A549 (cell line): ENCODE measurements around the gene GP1BA. TPM values are rescaled to one million over a fixed set of nuclear protein-coding genes. Genes with fewer than 3 reads are reported as not detected.
A peak's percentile ranks its signal among the peaks of the same experiment; 100 is the strongest.

Experiments used
- ATAC-seq, 2 experiments: fragments of 200-7000 bp in 1 of 2; fragments of >200 bp in 1 of 2; cut with Nextera tagmentation in 1 of 2; cut with Tn5 transposase in 1 of 2; 3 replicates each; pipeline versions ENCODE4 v1.8.0 to v1.9.1; 2018 to 2020; ENCODE audit warnings: mild to moderate bottlenecking in 1 of 2, moderate library complexity in 1 of 2
- CTCF ChIA-PET: fragments of 300-600 bp; sonication (Branson Sonifier 250); formaldehyde crosslinking; extraction: SDS; loops from one replicate; lab custom pipeline; 2021; ENCODE audit warnings: antibody characterized with exemption, inconsistent platforms; lab: Yijun Ruan, JAX
- POLR2A ChIA-PET: fragments of 350-600 bp; formaldehyde crosslinking; extraction: SDS; loops from one replicate; lab custom pipeline; 2021; ENCODE audit warnings: antibody characterized with exemption, inconsistent platforms; lab: Yijun Ruan, JAX
- DNase-seq, 2 experiments: peaks; one replicate each; pipeline versions ENCODE4 v3.0.0 to v3.0.0-alpha.2; 2011 to 2016; ENCODE audit warnings: low read depth in 1 of 2, low spot score in 1 of 2
- FAIRE-seq: peaks from 2 replicates; lab custom pipeline; 2011; peaks lifted over from hg19 to GRCh38; lab: Jason Lieb, UNC
- H3K27ac ChIP-seq, 2 experiments: fragments of >200 bp; sonication (Bioruptor Twin); formaldehyde crosslinking; 3 replicates each; pipeline ENCODE4 v1.5.1; 2016 to 2017
- H3K4me1 ChIP-seq: fragments of >200 bp; sonication (Bioruptor Twin); formaldehyde crosslinking; 3 replicates; pipeline ENCODE4 v1.6.1; 2016
- H3K4me2 ChIP-seq: fragments of >200 bp; sonication (Bioruptor Twin); formaldehyde crosslinking; 3 replicates; pipeline ENCODE4 v1.6.1; 2016
- H3K4me3 ChIP-seq: fragments of >200 bp; sonication (Bioruptor Twin); formaldehyde crosslinking; 3 replicates; pipeline ENCODE4 v1.5.1; 2016
- H3K9me3 ChIP-seq: fragments of >200 bp; sonication (Bioruptor Twin); formaldehyde crosslinking; 3 replicates; pipeline ENCODE4 v1.6.1; 2016
- CBX2 ChIP-seq: fragments of 200-600 bp; sonication (generic); IDR thresholded peaks from 2 replicates; pipeline ENCODE4 v1.6.1; 2016; ENCODE audit warnings: low read depth, mild to moderate bottlenecking, borderline replicate concordance
- CEBPB ChIP-seq, 2 experiments: fragments of >200 bp in 1 of 2; sonication (Bioruptor Twin) in 1 of 2; formaldehyde crosslinking in 1 of 2; IDR thresholded peaks; 2 replicates each; pipeline ENCODE4 v1.6.1; 2012 to 2016
- EHF ChIP-seq: fragments of 250-450 bp; sonication (Bioruptor Pico); IDR thresholded peaks from 2 replicates; pipeline ENCODE4 v1.5.0; 2020; ENCODE audit warnings: mild to moderate bottlenecking
- EHMT2 ChIP-seq: fragments of 200-600 bp; sonication (generic); IDR thresholded peaks from 2 replicates; pipeline ENCODE4 v1.6.1; 2016; ENCODE audit warnings: antibody characterized with exemption, low read depth, mild to moderate bottlenecking, moderate library complexity
- EP300 ChIP-seq, 2 experiments: fragments of >200 bp; sonication (Bioruptor Twin); formaldehyde crosslinking; IDR thresholded peaks; 2 replicates in 1 of 2; 3 replicates in 1 of 2; pipeline ENCODE4 v1.6.1; 2016 to 2017
- FOSL2 ChIP-seq, 2 experiments: fragments of 450-650 bp in 1 of 2; fragments of >200 bp in 1 of 2; sonication (Bioruptor Twin) in 1 of 2; formaldehyde crosslinking; IDR thresholded peaks; 2 replicates each; pipeline versions ENCODE4 v1.5.0 to v1.6.1; 2016 to 2020; ENCODE audit warnings: mild to moderate bottlenecking in 1 of 2, moderate library complexity in 1 of 2
- FOXS1 ChIP-seq: fragments of 250-450 bp; sonication (Bioruptor Pico); IDR thresholded peaks from 2 replicates; pipeline ENCODE4 v1.5.0; 2020; ENCODE audit warnings: mild to moderate bottlenecking, moderate library complexity
- HEYL ChIP-seq: fragments of 250-450 bp; sonication (Bioruptor Pico); IDR thresholded peaks from 2 replicates; pipeline ENCODE4 v1.8.0; 2021; ENCODE audit warnings: mild to moderate bottlenecking, moderate library complexity
- HOXA7 ChIP-seq: fragments of 250-450 bp; sonication (Bioruptor Pico); IDR thresholded peaks from 2 replicates; pipeline ENCODE4 v1.5.0; 2020; ENCODE audit warnings: mild to moderate bottlenecking, moderate library complexity
- JUNB ChIP-seq: fragments of >200 bp; sonication (Bioruptor Twin); formaldehyde crosslinking; IDR thresholded peaks from 2 replicates; pipeline ENCODE4 v1.6.1; 2016
- KDM5A ChIP-seq: fragments of 200-600 bp; sonication (generic); IDR thresholded peaks from 2 replicates; pipeline ENCODE4 v1.6.1; 2016; ENCODE audit warnings: antibody characterized with exemption, mild to moderate bottlenecking
- MAZ ChIP-seq: fragments of 150-350 bp; IDR thresholded peaks from 2 replicates; pipeline ENCODE4 v1.6.1; 2014; ENCODE audit warnings: antibody characterized with exemption, low read depth, low read length, borderline replicate concordance
- MYC ChIP-seq: IDR thresholded peaks from 2 replicates; pipeline ENCODE4 v1.6.1; 2012; ENCODE audit warnings: mild to moderate bottlenecking, inconsistent platforms, low read length, improper control_type of control experiment, borderline replicate concordance
- NFE2L2 ChIP-seq: fragments of 150-350 bp; conservative IDR thresholded peaks from 2 replicates; pipeline ENCODE4 v1.6.1; 2014; ENCODE audit warnings: low read length
- NPAS2 ChIP-seq: fragments of 250-450 bp; sonication (Bioruptor Pico); IDR thresholded peaks from 2 replicates; pipeline ENCODE4 v1.8.0; 2022; ENCODE audit warnings: mild to moderate bottlenecking, moderate library complexity, borderline replicate concordance
- PHF8 ChIP-seq: fragments of 200-600 bp; sonication (generic); IDR thresholded peaks from 2 replicates; pipeline ENCODE4 v1.6.1; 2016; ENCODE audit warnings: low read depth, mild to moderate bottlenecking, antibody characterized with exemption, moderate library complexity, borderline replicate concordance
- POLR2A ChIP-seq: IDR thresholded peaks from 2 replicates; pipeline ENCODE4 v1.6.1; 2012; ENCODE audit warnings: mild to moderate bottlenecking, low read length
- POLR2AphosphoS2 ChIP-seq: conservative IDR thresholded peaks from 2 replicates; pipeline ENCODE4 v1.6.1; 2012; ENCODE audit warnings: low read length, improper control_type of control experiment, inconsistent platforms
- RARB ChIP-seq: fragments of 250-450 bp; sonication (Bioruptor Pico); IDR thresholded peaks from 2 replicates; pipeline ENCODE4 v1.8.0; 2021; ENCODE audit warnings: mild to moderate bottlenecking, moderate library complexity
- RCOR1 ChIP-seq: fragments of 150-350 bp; IDR thresholded peaks from 2 replicates; pipeline ENCODE4 v1.6.1; 2014; ENCODE audit warnings: antibody characterized with exemption, low read length, low read depth
- RNF2 ChIP-seq: fragments of 200-600 bp; sonication (generic); IDR thresholded peaks from 2 replicates; pipeline ENCODE4 v1.6.1; 2016; ENCODE audit warnings: low read depth, mild to moderate bottlenecking, antibody characterized with exemption, moderate library complexity, borderline replicate concordance
- SMC3 ChIP-seq: fragments of >200 bp; sonication (Bioruptor Twin); formaldehyde crosslinking; IDR thresholded peaks from 3 replicates; pipeline ENCODE4 v1.6.1; 2018; ENCODE audit warnings: inconsistent platforms
- SREBF2 ChIP-seq: fragments of 450-650 bp; IDR thresholded peaks from 2 replicates; pipeline ENCODE4 v1.6.1; 2014; ENCODE audit warnings: mild to moderate bottlenecking, moderate library complexity
- TFCP2L1 ChIP-seq: fragments of 250-450 bp; sonication (Bioruptor Pico); IDR thresholded peaks from 2 replicates; pipeline ENCODE4 v1.5.0; 2021; ENCODE audit warnings: mild to moderate bottlenecking
- TP53 ChIP-seq: fragments of 250-450 bp; sonication (Bioruptor Pico); IDR thresholded peaks from 2 replicates; pipeline ENCODE4 v1.5.0; 2021; ENCODE audit warnings: mild to moderate bottlenecking, moderate library complexity
- ZC3H11A ChIP-seq: fragments of 450-650 bp; IDR thresholded peaks from 2 replicates; pipeline ENCODE4 v1.6.1; 2014; ENCODE audit warnings: antibody characterized with exemption, mild to moderate bottlenecking
- ZNF302 ChIP-seq: fragments of 250-450 bp; sonication (Bioruptor Pico); IDR thresholded peaks from 2 replicates; pipeline ENCODE4 v1.9.0; 2021; ENCODE audit warnings: inconsistent platforms, mild to moderate bottlenecking, moderate library complexity
- ZSCAN20 ChIP-seq: fragments of 250-450 bp; sonication (Bioruptor Pico); IDR thresholded peaks from 2 replicates; pipeline ENCODE4 v1.8.0; 2022; ENCODE audit warnings: mild to moderate bottlenecking, moderate library complexity
- WGBS: methylation state at CpG from one replicate; pipeline ENCODE4 v1.1.6; 2017; ENCODE audit errors: missing lambda C conversion rate; 5-methylcytosine and 5-hydroxymethylcytosine counted together
- polyA plus RNA-seq, 4 experiments: library from polyadenylated mRNA; depleted of rRNA in 3 of 4; stranded (reverse); fragments of >200 nt; fragmentation: RNase III in 1 of 4; extraction: RNeasy Plus Mini Kit Qiagen cat#74134 plus additional on column Dnase treatment in 1 of 4; gene quantifications; 2 replicates in 3 of 4; 3 replicates in 1 of 4; pipeline ENCODE4 v1.2.3, GENCODE V29; 2011 to 2017
- TF ChIP-seq, protein P1 (sequence below): IDR thresholded peaks from 2 replicates; pipeline ENCODE4 v1.6.1; 2012; ENCODE audit warnings: low read depth, borderline replicate concordance
- TF ChIP-seq, protein P2 (sequence below): fragments of >200 bp; sonication (Bioruptor Twin); formaldehyde crosslinking; IDR thresholded peaks from 3 replicates; pipeline ENCODE4 v1.5.1; 2016
- TF ChIP-seq, protein P3 (sequence below): IDR thresholded peaks from 2 replicates; pipeline ENCODE4 v1.6.1; 2012
- TF ChIP-seq, protein P4 (sequence below): fragments of >200 bp; sonication (Bioruptor Twin); formaldehyde crosslinking; IDR thresholded peaks from 3 replicates; pipeline ENCODE4 v1.6.1; 2016

GP1BA gene
- polyA plus RNA-seq, 2 of the 4 experiments (the other 2 are of a cell fraction) = not detected

DNA sequence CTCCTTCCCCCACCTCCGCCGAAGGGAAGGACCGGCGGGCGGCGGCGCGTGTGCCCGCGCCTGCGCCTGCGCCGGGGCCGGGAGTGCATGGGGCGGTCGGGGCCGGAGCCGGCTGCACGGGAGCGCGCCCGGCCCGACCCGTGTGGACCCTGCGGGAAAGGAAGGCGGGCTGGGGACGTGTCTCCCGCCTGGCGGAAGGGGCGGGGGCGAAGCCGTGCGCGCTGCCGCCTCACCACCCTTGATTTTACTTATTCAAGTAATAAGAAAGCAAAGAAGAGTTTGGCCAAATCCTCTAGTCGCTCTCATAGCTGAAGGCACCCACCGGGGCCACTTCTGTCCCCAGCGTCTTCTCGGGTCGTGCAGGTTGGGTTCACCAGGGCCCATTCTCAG is 16.8 kb downstream of the GP1BA start:
- H3K4me1 ChIP-seq = peaks cover 54% of the 10 kb centered on the region
- peak; percentile 69 for TF ChIP-seq MYC
- TF ChIP-seq SMC3 = no peak
- TF ChIP-seq ZSCAN20 (CRISPR knock-in tag) = no peak
- TF ChIP-seq TP53 (CRISPR knock-in tag) = peak; percentile 56
- no peak for TF ChIP-seq JUNB
- no peak for TF ChIP-seq PHF8
- TF ChIP-seq HEYL (CRISPR knock-in tag) = no peak
- peak; percentile 64 for TF ChIP-seq POLR2A
- TF ChIP-seq, protein P1, sequence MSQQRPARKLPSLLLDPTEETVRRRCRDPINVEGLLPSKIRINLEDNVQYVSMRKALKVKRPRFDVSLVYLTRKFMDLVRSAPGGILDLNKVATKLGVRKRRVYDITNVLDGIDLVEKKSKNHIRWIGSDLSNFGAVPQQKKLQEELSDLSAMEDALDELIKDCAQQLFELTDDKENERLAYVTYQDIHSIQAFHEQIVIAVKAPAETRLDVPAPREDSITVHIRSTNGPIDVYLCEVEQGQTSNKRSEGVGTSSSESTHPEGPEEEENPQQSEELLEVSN = peak; percentile 15; the same call in 1 of the 2 replicates
- TF ChIP-seq SREBF2 = no peak
- no peak for TF ChIP-seq FOXS1 (CRISPR knock-in tag)
- TF ChIP-seq FOSL2 (IDR thresholded peaks at IDR 0.05) = no peak; the same call in 1 of the 2 replicates
- peak; percentile 51; the same call in 1 of the 2 replicates for TF ChIP-seq FOSL2 (CRISPR knock-in tag; IDR thresholded peaks at IDR 0.05)
- TF ChIP-seq CBX2 = no peak
- TF ChIP-seq, all 56 proteins: peak for 5
- ATAC-seq (peak; percentile 47 to 69), DNase-seq (peak; percentile 95 to 98), FAIRE-seq (peak; percentile 56)
- Histone ChIP-seq H3K4me2 (peak overlapping the region; percentile 99), H3K4me3 (peak overlapping the region; percentile 98), H3K27ac (peak overlapping the region; percentile 99), H3K9me3 (no peaks in the 10 kb centered on the region)
- ChIA-PET POLR2A (interaction anchor here (0.9 to 5.3 kb wide), 8 partner anchors 9 to 239 kb away, joined by 3 to 68 read pairs (median 6); partner anchors contain the start of genes ARRB2, INCA1, KIF1C and RNF167), CTCF (interaction anchor here (0.6 to 1.5 kb wide), 4 partner anchors 16 to 39 kb away, joined by 3 read pairs; partner anchors contain the start of genes CAMTA2 and SPAG7)
- WGBS = 3% methylated on average over 30 of the region's 40 CpGs

DNA sequence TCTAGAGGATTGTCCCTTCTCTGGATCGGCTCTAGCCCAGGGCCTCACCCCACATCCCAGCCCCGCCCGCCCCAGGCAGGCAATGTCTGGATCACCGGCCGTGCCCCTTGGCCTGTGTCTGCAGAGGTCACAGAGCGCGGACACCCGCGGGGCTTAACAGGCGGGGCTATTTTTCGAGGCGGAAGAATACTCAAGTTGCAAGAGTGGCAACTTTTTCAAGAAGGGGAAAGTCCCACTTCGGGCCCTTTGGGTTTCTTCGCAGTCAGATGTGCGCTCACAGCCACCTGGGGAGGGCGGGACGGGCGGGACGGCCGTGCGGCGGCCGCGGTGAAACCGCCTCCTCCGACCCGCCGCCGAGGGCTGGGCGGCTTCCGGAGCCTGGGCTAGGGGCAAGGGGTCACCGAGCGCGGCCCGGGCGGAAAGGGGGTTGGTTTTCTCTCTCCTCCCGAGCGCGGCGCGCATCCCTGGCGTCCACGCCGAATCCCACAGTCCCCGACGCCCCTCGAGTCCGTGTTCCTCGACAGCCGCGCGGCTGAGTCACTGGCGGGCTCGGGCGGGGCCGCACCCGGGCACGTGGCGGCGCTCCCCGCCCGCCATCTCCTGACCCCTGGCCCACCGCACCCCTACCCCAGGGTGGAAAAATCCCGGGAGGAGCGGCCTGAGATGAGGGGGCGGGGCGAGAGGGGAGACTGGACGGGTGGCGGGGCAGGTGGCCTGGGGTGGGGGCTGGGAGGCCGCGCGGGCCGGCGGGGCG is 17.4 kb downstream of the GP1BA start:
- no peak for FAIRE-seq
- Histone ChIP-seq H3K4me3 (peak overlapping the region; percentile 98), H3K9me3 (no peaks in the 10 kb centered on the region), H3K27ac (peak overlapping the region; percentile 99), H3K4me2 (peak overlapping the region; percentile 99), H3K4me1 (peaks cover 48% of the 10 kb centered on the region)
- under 1% methylated on average over 29 of the region's 75 CpGs for WGBS
- POLR2A ChIA-PET = interaction anchor here (1.0 to 5.3 kb wide), 7 partner anchors 10 to 239 kb away, joined by 3 to 78 read pairs (median 8); partner anchors contain the start of genes ARRB2, INCA1, KIF1C and RNF167
- peak; percentile 83 to 92 for DNase-seq
- peak; percentile 32 to 40 for ATAC-seq
- CTCF ChIA-PET = interaction anchor here (0.6 to 7.1 kb wide), 4 partner anchors 16 to 18 kb away, joined by 3 to 63 read pairs (median 3); partner anchors contain the start of gene SPAG7
- TF ChIP-seq CBX2 (no peak), EHMT2 (no peak), TFCP2L1 (CRISPR knock-in tag) (peak; percentile 64; the same call in 1 of the 2 replicates), MAZ (peak; percentile 12; the same call in 1 of the 2 replicates), POLR2AphosphoS2 (no peak), RCOR1 (no peak), ZSCAN20 (CRISPR knock-in tag) (no peak), EP300 (IDR thresholded peaks at IDR 0.05) (peak in 1 of 2 experiments; percentile 45; a peak in 2 of 5 replicates), ZC3H11A (no peak), HOXA7 (peak; percentile 69; the same call in 1 of the 2 replicates), CEBPB (IDR thresholded peaks at IDR 0.05) (0 out of 4 replicates have a peak, but pooled peaks of 1 of the 2 experiments have one; percentile 9), RNF2 (no peak), EHF (CRISPR knock-in tag) (no peak), POLR2A (peak; percentile 54), RARB (CRISPR knock-in tag) (peak; percentile 9), JUNB (no peak), KDM5A (no peak), NFE2L2 (no peak), ZNF302 (no peak), NPAS2 (no peak)
- TF ChIP-seq, protein P1 = peak; percentile 98
- TF ChIP-seq, protein P2, sequence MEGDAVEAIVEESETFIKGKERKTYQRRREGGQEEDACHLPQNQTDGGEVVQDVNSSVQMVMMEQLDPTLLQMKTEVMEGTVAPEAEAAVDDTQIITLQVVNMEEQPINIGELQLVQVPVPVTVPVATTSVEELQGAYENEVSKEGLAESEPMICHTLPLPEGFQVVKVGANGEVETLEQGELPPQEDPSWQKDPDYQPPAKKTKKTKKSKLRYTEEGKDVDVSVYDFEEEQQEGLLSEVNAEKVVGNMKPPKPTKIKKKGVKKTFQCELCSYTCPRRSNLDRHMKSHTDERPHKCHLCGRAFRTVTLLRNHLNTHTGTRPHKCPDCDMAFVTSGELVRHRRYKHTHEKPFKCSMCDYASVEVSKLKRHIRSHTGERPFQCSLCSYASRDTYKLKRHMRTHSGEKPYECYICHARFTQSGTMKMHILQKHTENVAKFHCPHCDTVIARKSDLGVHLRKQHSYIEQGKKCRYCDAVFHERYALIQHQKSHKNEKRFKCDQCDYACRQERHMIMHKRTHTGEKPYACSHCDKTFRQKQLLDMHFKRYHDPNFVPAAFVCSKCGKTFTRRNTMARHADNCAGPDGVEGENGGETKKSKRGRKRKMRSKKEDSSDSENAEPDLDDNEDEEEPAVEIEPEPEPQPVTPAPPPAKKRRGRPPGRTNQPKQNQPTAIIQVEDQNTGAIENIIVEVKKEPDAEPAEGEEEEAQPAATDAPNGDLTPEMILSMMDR = no peak
- TF ChIP-seq, protein P3, sequence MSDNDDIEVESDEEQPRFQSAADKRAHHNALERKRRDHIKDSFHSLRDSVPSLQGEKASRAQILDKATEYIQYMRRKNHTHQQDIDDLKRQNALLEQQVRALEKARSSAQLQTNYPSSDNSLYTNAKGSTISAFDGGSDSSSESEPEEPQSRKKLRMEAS = peak; percentile 99
- TF ChIP-seq, protein P4, sequence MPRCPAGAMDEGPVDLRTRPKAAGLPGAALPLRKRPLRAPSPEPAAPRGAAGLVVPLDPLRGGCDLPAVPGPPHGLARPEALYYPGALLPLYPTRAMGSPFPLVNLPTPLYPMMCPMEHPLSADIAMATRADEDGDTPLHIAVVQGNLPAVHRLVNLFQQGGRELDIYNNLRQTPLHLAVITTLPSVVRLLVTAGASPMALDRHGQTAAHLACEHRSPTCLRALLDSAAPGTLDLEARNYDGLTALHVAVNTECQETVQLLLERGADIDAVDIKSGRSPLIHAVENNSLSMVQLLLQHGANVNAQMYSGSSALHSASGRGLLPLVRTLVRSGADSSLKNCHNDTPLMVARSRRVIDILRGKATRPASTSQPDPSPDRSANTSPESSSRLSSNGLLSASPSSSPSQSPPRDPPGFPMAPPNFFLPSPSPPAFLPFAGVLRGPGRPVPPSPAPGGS = 0 out of 3 replicates have a peak, but pooled peaks have one; percentile 39
